HepG2 (cell line): ENCODE results near the gene GDAP1L1. TPM values are rescaled to one million over a fixed set of nuclear protein-coding genes. Genes with fewer than 3 reads are reported as not detected.

Experiments
- CBX1 ChIP-seq: IDR thresholded peaks from one replicate; pipeline ENCODE4 v1.6.1; 2016; ENCODE audit warnings: antibody characterized with exemption, low read depth
- EZH2 ChIP-seq: conservative IDR thresholded peaks from 2 replicates; pipeline ENCODE4 v1.6.1; 2012; ENCODE audit warnings: mild to moderate bottlenecking, low read depth, low read length, moderate library complexity
- FOXA3 ChIP-seq: IDR thresholded peaks from 2 replicates; pipeline ENCODE4 v1.6.1; 2016; ENCODE audit warnings: missing genetic modification reagents, missing compliant biosample characterization
- HNRNPLL ChIP-seq: fragments of 200-400 bp; formaldehyde crosslinking; IDR thresholded peaks from 2 replicates; pipeline ENCODE4 v1.6.1; 2017; ENCODE audit warnings: mild to moderate bottlenecking, low read depth, low read length; ENCODE audit not compliant: poor library complexity, severe bottlenecking
- KLF6 ChIP-seq: IDR thresholded peaks from 2 replicates; pipeline ENCODE4 v1.8.0; 2016; ENCODE audit warnings: missing biosample characterization, missing genetic modification reagents
- MAFF ChIP-seq: IDR thresholded peaks from 2 replicates; pipeline ENCODE4 v1.6.1; 2011; ENCODE audit warnings: low read depth, low read length, improper control_type of control experiment
- MED1 ChIP-seq: sonication (generic); formaldehyde crosslinking; IDR thresholded peaks from 2 replicates; pipeline ENCODE4 v1.4.0; 2020; ENCODE audit warnings: missing genetic modification reagents
- NFYC ChIP-seq: IDR thresholded peaks from 2 replicates; pipeline ENCODE4 v1.6.1; 2016; ENCODE audit warnings: missing genetic modification reagents, missing compliant biosample characterization
- PPARG ChIP-seq: conservative IDR thresholded peaks from 2 replicates; pipeline ENCODE4 v1.6.1; 2016; ENCODE audit warnings: missing biosample characterization, missing genetic modification reagents
- RXRA ChIP-seq: sonication (generic); formaldehyde crosslinking; IDR thresholded peaks from 2 replicates; pipeline ENCODE4 v1.5.1; 2020; ENCODE audit warnings: missing genetic modification reagents
- SATB2 ChIP-seq: sonication (generic); formaldehyde crosslinking; IDR thresholded peaks from 2 replicates; pipeline ENCODE4 v1.5.0; 2020; ENCODE audit warnings: missing genetic modification reagents
- SRSF1 ChIP-seq: fragments of 200-400 bp; formaldehyde crosslinking; optimal IDR thresholded peaks from 2 replicates; pipeline ENCODE3; 2017; ENCODE audit warnings: mild to moderate bottlenecking, low read depth, low read length, moderate library complexity
- TEAD3 ChIP-seq: optimal IDR thresholded peaks from 2 replicates; pipeline ENCODE3; 2016; ENCODE audit warnings: borderline replicate concordance
- ZNF382 ChIP-seq: sonication (generic); formaldehyde crosslinking; IDR thresholded peaks from 2 replicates; pipeline ENCODE4 v1.5.0; 2020; ENCODE audit warnings: missing genetic modification reagents, mild to moderate bottlenecking, borderline replicate concordance
- ZNF7 ChIP-seq: IDR thresholded peaks from 2 replicates; pipeline ENCODE4 v1.6.1; 2016; ENCODE audit warnings: missing biosample characterization, missing genetic modification reagents
- ZNF841 ChIP-seq: sonication (generic); formaldehyde crosslinking; IDR thresholded peaks from 2 replicates; pipeline ENCODE4 v1.8.1; 2023; ENCODE audit warnings: missing genetic modification reagents, borderline replicate concordance
- ZNF891 ChIP-seq: sonication (generic); formaldehyde crosslinking; IDR thresholded peaks from 2 replicates; pipeline ENCODE4 v1.5.0; 2020; ENCODE audit warnings: mild to moderate bottlenecking, missing genetic modification reagents
- polyA plus RNA-seq, 8 experiments: library from polyadenylated mRNA; depleted of rRNA in 3 of 8; stranded (reverse) in 7 of 8; unstranded in 1 of 8; fragments of >200 nt; fragmentation: Illumina TruSeq in 4 of 8; extraction: Trizol in 4 of 8; gene quantifications; 2 replicates each; pipeline versions ENCODE4 v1.2.1 to v1.2.3, GENCODE V29; 2011 to 2016; ENCODE audit warnings: low read depth in 4 of 8, missing spikeins in 1 of 8, mixed read lengths in 1 of 8; ENCODE audit not compliant: insufficient read depth in 1 of 8
- total RNA-seq, 5 experiments: library from RNA; depleted of rRNA; stranded (reverse); fragments of >200 nt; fragmentation: Illumina TruSeq; extraction: Trizol; gene quantifications; 2 replicates each; pipeline ENCODE4 v1.2.3, GENCODE V29; 2016; ENCODE audit warnings: low read depth in 1 of 5
- TF ChIP-seq, protein P1 (sequence below): sonication (generic); formaldehyde crosslinking; IDR thresholded peaks from 2 replicates; pipeline ENCODE4 v1.4.0; 2020; ENCODE audit warnings: missing genetic modification reagents
- TF ChIP-seq, protein P2 (sequence below): sonication (generic); formaldehyde crosslinking; IDR thresholded peaks from 2 replicates; pipeline ENCODE4 v1.4.0; 2020; ENCODE audit warnings: missing genetic modification reagents
- TF ChIP-seq, protein P3 (sequence below): sonication (generic); formaldehyde crosslinking; IDR thresholded peaks from 2 replicates; pipeline ENCODE4 v1.8.0; 2022; ENCODE audit warnings: mild to moderate bottlenecking, missing genetic modification reagents
- TF ChIP-seq, protein P4 (sequence below): sonication (generic); formaldehyde crosslinking; IDR thresholded peaks from 2 replicates; pipeline ENCODE4 v1.8.0; 2022; ENCODE audit warnings: missing genetic modification reagents, mild to moderate bottlenecking, moderate library complexity, borderline replicate concordance

The GDAP1L1 gene
- total and polyA plus RNA-seq, 2 of the 13 experiments (the other 11 are each of a cell fraction or from before 2014, with no cell fraction given): 0.04 TPM; not detected in 1

DNA sequence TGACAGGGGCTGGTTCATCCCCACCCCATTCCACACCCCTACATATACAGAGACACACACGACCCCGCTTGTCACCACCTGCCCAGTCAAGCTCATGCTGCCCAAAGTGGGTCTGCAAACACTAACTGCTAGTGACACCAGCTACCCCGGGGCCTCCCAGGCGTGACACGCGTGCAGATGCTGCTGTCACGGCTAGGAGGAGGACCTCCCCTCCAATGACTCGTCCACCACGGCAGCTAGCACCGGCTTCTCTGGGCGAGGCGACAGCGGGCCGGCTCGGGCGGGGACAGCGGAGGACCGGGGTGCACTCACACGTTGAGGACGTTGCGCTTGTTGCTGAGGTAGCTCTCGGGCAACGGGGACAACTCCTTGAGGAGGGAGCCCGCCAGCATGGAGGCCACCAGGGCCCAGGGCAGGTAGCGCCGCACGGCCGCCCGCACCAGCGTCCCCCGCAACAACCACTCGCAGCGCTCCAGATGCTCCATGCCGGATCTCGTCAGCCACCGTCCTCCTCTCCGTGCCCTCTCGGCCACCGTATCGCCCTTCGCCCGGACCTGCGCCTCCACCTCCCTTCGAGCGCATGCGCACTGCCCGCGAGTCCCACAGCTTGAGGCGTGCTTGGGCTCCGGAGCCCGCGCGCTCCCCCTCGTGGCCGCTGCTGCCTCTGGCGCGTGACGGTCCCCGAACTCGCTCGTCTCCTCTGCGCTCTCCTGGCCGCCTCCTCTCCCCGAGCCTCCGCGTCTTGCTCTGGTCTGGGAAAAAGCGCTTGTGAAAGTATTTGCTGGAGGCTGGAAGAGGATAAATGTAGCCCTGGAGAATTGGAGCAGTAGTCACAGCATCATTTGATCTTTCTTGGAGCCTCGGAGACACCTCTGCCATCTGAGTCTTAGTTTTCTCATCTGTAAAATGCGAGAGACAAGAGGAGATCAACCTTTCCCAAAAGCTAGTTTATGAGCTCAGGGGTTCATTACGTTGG lies 63.8 kb downstream of the GDAP1L1 start, which contains the start of gene FITM2 (continued):
- TF ChIP-seq, protein P1, sequence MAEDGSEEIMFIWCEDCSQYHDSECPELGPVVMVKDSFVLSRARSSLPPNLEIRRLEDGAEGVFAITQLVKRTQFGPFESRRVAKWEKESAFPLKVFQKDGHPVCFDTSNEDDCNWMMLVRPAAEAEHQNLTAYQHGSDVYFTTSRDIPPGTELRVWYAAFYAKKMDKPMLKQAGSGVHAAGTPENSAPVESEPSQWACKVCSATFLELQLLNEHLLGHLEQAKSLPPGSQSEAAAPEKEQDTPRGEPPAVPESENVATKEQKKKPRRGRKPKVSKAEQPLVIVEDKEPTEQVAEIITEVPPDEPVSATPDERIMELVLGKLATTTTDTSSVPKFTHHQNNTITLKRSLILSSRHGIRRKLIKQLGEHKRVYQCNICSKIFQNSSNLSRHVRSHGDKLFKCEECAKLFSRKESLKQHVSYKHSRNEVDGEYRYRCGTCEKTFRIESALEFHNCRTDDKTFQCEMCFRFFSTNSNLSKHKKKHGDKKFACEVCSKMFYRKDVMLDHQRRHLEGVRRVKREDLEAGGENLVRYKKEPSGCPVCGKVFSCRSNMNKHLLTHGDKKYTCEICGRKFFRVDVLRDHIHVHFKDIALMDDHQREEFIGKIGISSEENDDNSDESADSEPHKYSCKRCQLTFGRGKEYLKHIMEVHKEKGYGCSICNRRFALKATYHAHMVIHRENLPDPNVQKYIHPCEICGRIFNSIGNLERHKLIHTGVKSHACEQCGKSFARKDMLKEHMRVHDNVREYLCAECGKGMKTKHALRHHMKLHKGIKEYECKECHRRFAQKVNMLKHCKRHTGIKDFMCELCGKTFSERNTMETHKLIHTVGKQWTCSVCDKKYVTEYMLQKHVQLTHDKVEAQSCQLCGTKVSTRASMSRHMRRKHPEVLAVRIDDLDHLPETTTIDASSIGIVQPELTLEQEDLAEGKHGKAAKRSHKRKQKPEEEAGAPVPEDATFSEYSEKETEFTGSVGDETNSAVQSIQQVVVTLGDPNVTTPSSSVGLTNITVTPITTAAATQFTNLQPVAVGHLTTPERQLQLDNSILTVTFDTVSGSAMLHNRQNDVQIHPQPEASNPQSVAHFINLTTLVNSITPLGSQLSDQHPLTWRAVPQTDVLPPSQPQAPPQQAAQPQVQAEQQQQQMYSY (CRISPR knock-in tag): peak; percentile 96
- TF ChIP-seq, protein P2, sequence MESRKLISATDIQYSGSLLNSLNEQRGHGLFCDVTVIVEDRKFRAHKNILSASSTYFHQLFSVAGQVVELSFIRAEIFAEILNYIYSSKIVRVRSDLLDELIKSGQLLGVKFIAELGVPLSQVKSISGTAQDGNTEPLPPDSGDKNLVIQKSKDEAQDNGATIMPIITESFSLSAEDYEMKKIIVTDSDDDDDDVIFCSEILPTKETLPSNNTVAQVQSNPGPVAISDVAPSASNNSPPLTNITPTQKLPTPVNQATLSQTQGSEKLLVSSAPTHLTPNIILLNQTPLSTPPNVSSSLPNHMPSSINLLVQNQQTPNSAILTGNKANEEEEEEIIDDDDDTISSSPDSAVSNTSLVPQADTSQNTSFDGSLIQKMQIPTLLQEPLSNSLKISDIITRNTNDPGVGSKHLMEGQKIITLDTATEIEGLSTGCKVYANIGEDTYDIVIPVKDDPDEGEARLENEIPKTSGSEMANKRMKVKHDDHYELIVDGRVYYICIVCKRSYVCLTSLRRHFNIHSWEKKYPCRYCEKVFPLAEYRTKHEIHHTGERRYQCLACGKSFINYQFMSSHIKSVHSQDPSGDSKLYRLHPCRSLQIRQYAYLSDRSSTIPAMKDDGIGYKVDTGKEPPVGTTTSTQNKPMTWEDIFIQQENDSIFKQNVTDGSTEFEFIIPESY: peak; percentile 84
- TF ChIP-seq, protein P3, sequence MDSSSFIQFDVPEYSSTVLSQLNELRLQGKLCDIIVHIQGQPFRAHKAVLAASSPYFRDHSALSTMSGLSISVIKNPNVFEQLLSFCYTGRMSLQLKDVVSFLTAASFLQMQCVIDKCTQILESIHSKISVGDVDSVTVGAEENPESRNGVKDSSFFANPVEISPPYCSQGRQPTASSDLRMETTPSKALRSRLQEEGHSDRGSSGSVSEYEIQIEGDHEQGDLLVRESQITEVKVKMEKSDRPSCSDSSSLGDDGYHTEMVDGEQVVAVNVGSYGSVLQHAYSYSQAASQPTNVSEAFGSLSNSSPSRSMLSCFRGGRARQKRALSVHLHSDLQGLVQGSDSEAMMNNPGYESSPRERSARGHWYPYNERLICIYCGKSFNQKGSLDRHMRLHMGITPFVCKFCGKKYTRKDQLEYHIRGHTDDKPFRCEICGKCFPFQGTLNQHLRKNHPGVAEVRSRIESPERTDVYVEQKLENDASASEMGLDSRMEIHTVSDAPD (CRISPR knock-in tag): no peak; the same call in 1 of the 2 replicates
- TF ChIP-seq CBX1 (peak; percentile 98), PPARG (CRISPR knock-in tag) (peak; percentile 82), SRSF1 (peak; percentile 88), MED1 (CRISPR knock-in tag) (peak; percentile 87), HNRNPLL (peak; percentile 88), MAFF (no peak), ZNF841 (CRISPR knock-in tag) (no peak), NFYC (CRISPR knock-in tag) (peak; percentile 62), KLF6 (no peak; the same call in none of the 2 replicates), RXRA (CRISPR knock-in tag) (peak; percentile 92), TEAD3 (CRISPR knock-in tag) (peak; percentile 93), SATB2 (CRISPR knock-in tag) (0 out of 2 replicates have a peak, but pooled peaks have one; percentile 48), EZH2 (no peak), ZNF891 (peak; percentile 90), ZNF7 (CRISPR knock-in tag) (no peak), FOXA3 (CRISPR knock-in tag) (peak; percentile 78), ZNF382 (no peak)
- TF ChIP-seq, protein P4, sequence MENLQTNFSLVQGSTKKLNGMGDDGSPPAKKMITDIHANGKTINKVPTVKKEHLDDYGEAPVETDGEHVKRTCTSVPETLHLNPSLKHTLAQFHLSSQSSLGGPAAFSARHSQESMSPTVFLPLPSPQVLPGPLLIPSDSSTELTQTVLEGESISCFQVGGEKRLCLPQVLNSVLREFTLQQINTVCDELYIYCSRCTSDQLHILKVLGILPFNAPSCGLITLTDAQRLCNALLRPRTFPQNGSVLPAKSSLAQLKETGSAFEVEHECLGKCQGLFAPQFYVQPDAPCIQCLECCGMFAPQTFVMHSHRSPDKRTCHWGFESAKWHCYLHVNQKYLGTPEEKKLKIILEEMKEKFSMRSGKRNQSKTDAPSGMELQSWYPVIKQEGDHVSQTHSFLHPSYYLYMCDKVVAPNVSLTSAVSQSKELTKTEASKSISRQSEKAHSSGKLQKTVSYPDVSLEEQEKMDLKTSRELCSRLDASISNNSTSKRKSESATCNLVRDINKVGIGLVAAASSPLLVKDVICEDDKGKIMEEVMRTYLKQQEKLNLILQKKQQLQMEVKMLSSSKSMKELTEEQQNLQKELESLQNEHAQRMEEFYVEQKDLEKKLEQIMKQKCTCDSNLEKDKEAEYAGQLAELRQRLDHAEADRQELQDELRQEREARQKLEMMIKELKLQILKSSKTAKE (CRISPR knock-in tag): no peak
